Measurements from ENCODE around the gene KCTD1. TPM values are rescaled to one million over a fixed set of nuclear protein-coding genes. Genes with fewer than 3 reads are reported as not detected.

The KCTD1 gene
- total RNA-seq, 3 donors from 2014 or later, result 8.5 to 14.7 (median 12.8) TPM

DNA sequence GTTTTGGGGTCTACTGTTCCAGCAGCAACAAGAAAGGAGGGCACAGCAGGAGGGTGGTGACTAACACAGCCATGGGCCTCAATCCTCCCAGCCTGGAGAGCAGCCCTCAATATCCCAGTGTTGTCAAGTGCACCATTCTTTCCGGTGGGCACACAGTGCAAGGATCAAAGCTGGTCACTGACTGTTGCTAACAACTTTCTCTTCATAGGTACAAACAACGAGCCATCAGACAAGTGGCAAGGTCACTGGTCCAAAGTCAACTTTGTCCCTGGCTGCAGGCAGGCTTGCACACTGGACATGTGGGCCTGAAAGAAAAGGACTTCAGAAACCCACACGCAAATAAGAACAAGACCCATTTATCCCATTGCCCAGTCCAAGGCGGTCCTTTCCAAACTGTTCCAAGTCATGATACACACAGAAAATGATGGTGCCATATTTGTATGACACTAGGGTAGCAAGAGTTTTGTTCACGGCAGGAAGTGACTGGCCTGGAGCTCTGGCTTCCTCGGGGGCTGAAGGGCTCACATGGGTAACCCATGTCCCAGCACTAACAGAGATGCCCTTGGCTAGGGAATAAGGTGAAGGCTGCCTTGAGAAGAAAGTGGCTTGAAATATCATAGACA, 57.0 kb downstream of the KCTD1 start:
- Histone ChIP-seq H3K36me3 (ENCODE audit: low read depth) (no peaks in the 10 kb centered on the region), H3K9me3 (no peaks in the 10 kb centered on the region), H3K4me1 (ENCODE audit: low read depth) (no peaks in the 10 kb centered on the region), H3K4me3 (no peak overlapping the region)
- no peak for TF ChIP-seq CTCF (IDR thresholded peaks at IDR 0.05)
- DNase-seq, result no peak
- no peak for ATAC-seq
- intact Hi-C loops (cut with DNase I, micrococcal nuclease), result no loop called here

GRCh38 chr18:26489881-26490280, 58.5 kb downstream of the KCTD1 start:
- intact Hi-C loops (cut with DNase I, micrococcal nuclease), result no loop called here
- Histone ChIP-seq H3K4me3 (no peak overlapping the region), H3K9me3 (no peaks in the 10 kb centered on the region), H3K4me1 (ENCODE audit: low read depth) (no peaks in the 10 kb centered on the region), H3K36me3 (ENCODE audit: low read depth) (no peaks in the 10 kb centered on the region)
- DNase-seq (no peak), ATAC-seq (no peak)
- no peak for TF ChIP-seq CTCF (IDR thresholded peaks at IDR 0.05)

- ATAC-seq, result no peak
Observed at GRCh38 chr18:26489191-26489590, 59.2 kb downstream of the KCTD1 start.

DNA sequence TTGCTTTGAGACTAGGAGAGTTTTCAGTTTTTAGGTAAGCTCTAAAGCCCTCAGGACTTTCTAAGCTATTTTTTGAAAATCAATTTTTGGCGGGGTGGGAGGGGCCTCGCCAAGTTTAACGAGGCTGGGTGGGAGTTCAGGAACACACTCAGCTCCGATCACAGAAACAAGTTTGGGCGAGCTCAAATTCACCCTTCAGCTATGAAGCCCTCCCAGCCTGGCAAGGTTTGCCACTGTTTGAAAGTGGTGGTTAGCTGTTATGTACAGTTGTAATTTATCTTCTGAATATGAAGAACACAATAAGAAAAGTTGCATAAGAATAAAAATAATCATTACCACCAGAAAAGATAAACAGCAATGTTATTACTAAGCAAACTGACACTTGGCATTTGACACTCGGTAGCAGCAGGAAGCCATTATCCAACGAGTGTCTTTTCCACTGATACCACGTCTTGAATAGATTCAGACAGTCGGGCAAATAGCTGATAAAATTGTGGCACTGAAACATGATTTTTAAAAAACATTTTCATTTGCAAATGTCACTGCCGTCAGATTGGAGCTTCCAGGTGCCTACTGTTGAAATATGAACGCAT, 59.8 kb downstream of the KCTD1 start:
- ATAC-seq (no peak), DNase-seq (no peak)
- Histone ChIP-seq H3K4me3 (no peak overlapping the region), H3K4me1 (ENCODE audit: low read depth) (no peaks in the 10 kb centered on the region), H3K36me3 (ENCODE audit: low read depth) (no peaks in the 10 kb centered on the region), H3K9me3 (no peaks in the 10 kb centered on the region)
- intact Hi-C loops (cut with DNase I, micrococcal nuclease), result no loop called here
- TF ChIP-seq CTCF (IDR thresholded peaks at IDR 0.05), result no peak

More at GRCh38 chr18:26489191-26489590, 59.2 kb downstream of the KCTD1 start:
- no peaks in the 10 kb centered on the region for H3K36me3 ChIP-seq (ENCODE audit: low read depth)
- no peaks in the 10 kb centered on the region for H3K9me3 ChIP-seq
- no peaks in the 10 kb centered on the region for H3K4me1 ChIP-seq (ENCODE audit: low read depth)
- TF ChIP-seq CTCF (IDR thresholded peaks at IDR 0.05), result no peak
- intact Hi-C loops (cut with DNase I, micrococcal nuclease), result no loop called here
- no peak for DNase-seq
- no peak overlapping the region for H3K4me3 ChIP-seq

DNA sequence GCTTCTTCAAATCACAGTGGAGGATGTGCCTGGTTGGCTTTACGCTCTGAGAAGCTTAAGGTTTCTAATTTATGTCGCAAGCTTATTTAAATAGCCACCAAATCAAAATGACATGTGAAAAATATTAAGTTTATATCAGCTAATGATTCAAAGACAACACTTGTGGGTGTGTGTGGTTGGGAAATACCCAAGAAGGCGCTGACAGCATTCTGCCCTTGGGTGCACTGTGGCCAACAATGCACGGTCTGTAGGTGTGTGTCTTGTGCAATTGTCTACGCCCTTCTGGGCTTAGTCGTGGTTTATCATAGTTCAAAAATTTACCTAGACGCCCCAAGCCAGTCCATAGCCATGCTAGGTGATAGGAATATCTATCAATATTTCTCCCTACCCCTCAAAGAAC, 60.9 kb downstream of the KCTD1 start:
- Histone ChIP-seq H3K4me3 (no peak overlapping the region), H3K36me3 (ENCODE audit: low read depth) (no peaks in the 10 kb centered on the region), H3K9me3 (no peaks in the 10 kb centered on the region), H3K4me1 (ENCODE audit: low read depth) (no peaks in the 10 kb centered on the region)
- DNase-seq (no peak), ATAC-seq (no peak)
- no peak for TF ChIP-seq CTCF (IDR thresholded peaks at IDR 0.05)
- intact Hi-C loops (cut with DNase I, micrococcal nuclease), result no loop called here

All from mucosa of descending colon (tissue), 3 donors.